Activated CD4-positive, alpha-beta T cell treated with anti-CD3 and anti-CD28 coated beads, Interleukin-2, amount 10 ng/mL, durations not matched to agents 24 days and 14 days (primary cell): ENCODE results near the gene LHX8. TPM values are rescaled to one million over a fixed set of nuclear protein-coding genes. Genes with fewer than 3 reads are reported as not detected.
"Not testable (repeated sequence)": the region's sequence is repeated elsewhere in the genome, so short reads cannot be mapped to it uniquely, and the experiment has no call there.

Source experiments
- DNase-seq: peaks from one replicate; pipeline ENCODE4 v3.0.0; 2022
- H3K27ac Mint-ChIP-seq: one replicate; pipeline ENCODE4 v1.8.0; 2022; ENCODE audit warnings: mild to moderate bottlenecking, mixed read lengths
- H3K27me3 Mint-ChIP-seq: one replicate; pipeline ENCODE4 v1.8.0; 2022; ENCODE audit warnings: mixed read lengths
- H3K36me3 Mint-ChIP-seq: one replicate; pipeline ENCODE4 v1.8.0; 2022; ENCODE audit warnings: low read depth, mild to moderate bottlenecking, mixed read lengths
- H3K4me1 Mint-ChIP-seq: one replicate; pipeline ENCODE4 v1.8.0; 2021; ENCODE audit warnings: mixed read lengths
- H3K4me3 Mint-ChIP-seq: one replicate; pipeline ENCODE4 v1.8.0; 2022; ENCODE audit warnings: mild to moderate bottlenecking, moderate library complexity, mixed read lengths
- H3K9me3 Mint-ChIP-seq: one replicate; pipeline ENCODE4 v1.8.0; 2021; ENCODE audit warnings: mixed read lengths
- intact Hi-C: fragments of 100-400 bp; cut with micrococcal nuclease; formaldehyde crosslinking; loops from one replicate; pipeline ENCODE4 v1.15.1; 2023
- total RNA-seq: library from RNA; stranded (reverse); gene quantifications from 2 replicates; pipeline ENCODE4 v1.2.3, GENCODE V29; 2022

LHX8 gene
- total RNA-seq: not detected in 2 replicates

DNA sequence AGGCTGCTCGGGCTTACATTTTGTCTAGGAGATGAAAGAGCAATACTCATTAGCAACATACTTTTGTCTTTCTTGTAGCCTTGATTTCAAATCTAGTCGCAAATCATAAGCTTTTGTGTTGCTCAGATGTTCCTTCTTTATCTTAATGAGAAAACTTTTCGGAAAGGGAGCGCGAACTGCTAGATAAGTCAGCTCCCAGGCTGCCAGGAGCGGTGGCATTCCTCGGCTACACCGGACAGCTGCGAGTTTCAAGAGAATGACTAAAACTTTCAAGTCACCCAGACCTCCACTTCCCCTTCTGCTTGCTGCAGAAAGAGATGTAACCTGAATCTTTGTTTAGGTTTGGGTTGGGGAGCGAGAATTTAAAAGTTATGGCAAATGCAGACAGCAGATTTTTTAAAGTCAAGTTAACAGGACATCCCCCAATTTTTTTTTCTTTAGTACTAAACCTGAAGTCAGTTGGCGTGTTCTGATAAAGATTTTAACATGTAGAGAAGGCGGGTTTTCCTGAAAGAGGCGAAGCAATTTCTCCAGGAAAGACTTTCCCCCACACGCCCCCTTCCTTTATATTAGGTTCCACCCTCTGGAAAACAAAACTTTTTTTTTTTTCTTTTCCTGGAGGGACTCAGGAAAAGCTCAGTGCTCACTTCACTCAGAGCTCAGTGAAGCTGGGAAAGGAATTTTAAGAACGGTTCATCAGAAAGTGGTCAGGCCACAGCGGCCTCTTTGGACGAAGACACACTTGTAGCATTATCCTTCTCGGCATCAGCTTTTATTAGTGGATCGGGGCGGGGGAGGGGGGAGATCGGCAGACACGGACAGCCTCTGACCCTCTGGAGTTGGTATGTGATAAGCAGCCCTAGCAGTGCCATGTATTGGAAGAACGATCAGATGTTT lies at the start of gene LHX8:
LHX8 (plus strand) TSS at position 639 of the 897 bp plus-strand sequence. CDS start 2,227 bp downstream, outside the sequence.
- Mint-ChIP-seq H3K36me3 (peaks cover 2% of the 10 kb centered on the region), H3K4me3 (peak within 1 kb of the TSS; percentile 81), H3K4me1 (peaks cover 9% of the 10 kb centered on the region), H3K27ac (peak within 1 kb of the TSS; percentile 38), H3K27me3 (peaks cover 85% of the 10 kb centered on the region), H3K9me3 (peaks cover 22% of the 10 kb centered on the region)
- intact Hi-C loops: loop anchor here (10.0 kb wide), 2 partner anchors 359 to 481 kb away; partner anchors contain the start of gene SLC44A5
- no peak for DNase-seq

- Mint-ChIP-seq H3K4me1 (no peaks in the 10 kb centered on the region), H3K36me3 (no peaks in the 10 kb centered on the region), H3K4me3 (no peak overlapping the region), H3K27me3 (no peaks in the 10 kb centered on the region), H3K9me3 (no peaks in the 10 kb centered on the region), H3K27ac (no peak overlapping the region)
- DNase-seq: no peak
- intact Hi-C loops: no loop called here
Observed at GRCh38 chr1:75085931-75086330, 48.3 kb upstream of the LHX8 start.

GRCh38 chr1:75087278-75087677 lies 46.9 kb upstream of the LHX8 start:
- H3K36me3 Mint-ChIP-seq: no peaks in the 10 kb centered on the region
- no peak for DNase-seq
- H3K27ac Mint-ChIP-seq: no peak overlapping the region
- no peaks in the 10 kb centered on the region for H3K27me3 Mint-ChIP-seq
- H3K9me3 Mint-ChIP-seq: no peaks in the 10 kb centered on the region
- intact Hi-C loops: no loop called here
- H3K4me1 Mint-ChIP-seq: no peaks in the 10 kb centered on the region
- H3K4me3 Mint-ChIP-seq: no peak overlapping the region

DNA sequence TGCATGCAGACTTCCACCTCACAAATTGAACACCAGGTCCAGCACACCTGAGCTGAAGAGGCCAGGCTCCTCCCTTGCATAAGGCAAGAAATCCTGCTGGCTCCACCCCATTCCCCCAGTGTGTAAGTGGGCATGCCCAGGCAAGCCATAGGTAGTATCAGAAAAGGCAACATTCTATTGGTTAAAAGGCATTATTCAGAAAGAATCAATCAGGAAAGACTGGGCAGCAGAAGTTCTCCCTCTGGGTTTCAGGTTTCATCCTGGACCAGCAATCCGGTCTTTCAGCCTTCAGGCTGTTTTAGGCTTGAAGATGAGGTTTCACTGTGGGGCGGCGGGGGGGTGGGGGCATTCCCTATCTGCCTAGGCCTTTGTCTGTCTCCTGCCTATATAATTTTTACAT lies 42.0 kb upstream of the LHX8 start:
- no peaks in the 10 kb centered on the region for H3K36me3 Mint-ChIP-seq
- intact Hi-C loops: no loop called here
- no peak overlapping the region for H3K27ac Mint-ChIP-seq
- no peak for DNase-seq
- H3K4me3 Mint-ChIP-seq: no peak overlapping the region
- no peaks in the 10 kb centered on the region for H3K9me3 Mint-ChIP-seq
- H3K27me3 Mint-ChIP-seq: no peaks in the 10 kb centered on the region
- no peaks in the 10 kb centered on the region for H3K4me1 Mint-ChIP-seq

DNA sequence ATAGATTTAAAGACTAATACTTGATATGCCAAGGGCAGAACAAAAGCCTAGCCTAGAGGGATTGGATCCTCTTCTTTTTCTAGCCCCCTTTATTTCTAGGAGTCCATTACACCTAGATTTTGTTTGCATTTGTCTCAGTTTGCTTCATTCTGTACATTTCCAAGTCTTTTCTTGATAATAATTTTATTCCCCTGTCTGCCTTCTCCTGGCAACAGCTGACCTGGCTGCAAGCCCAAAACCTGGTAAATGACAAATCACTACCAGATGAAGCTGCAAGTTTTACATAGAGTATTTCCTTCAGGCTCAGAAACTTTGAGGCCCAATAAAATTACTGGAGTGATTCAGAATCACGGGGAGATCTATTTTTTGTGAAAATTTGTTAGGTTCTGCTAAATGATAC lies 36.5 kb upstream of the LHX8 start:
- no peaks in the 10 kb centered on the region for H3K4me1 Mint-ChIP-seq
- H3K4me3 Mint-ChIP-seq: no peak overlapping the region
- H3K27ac Mint-ChIP-seq: no peak overlapping the region
- H3K9me3 Mint-ChIP-seq: no peaks in the 10 kb centered on the region
- intact Hi-C loops: no loop called here
- no peak for DNase-seq
- H3K36me3 Mint-ChIP-seq: no peaks in the 10 kb centered on the region
- H3K27me3 Mint-ChIP-seq: no peaks in the 10 kb centered on the region

DNA sequence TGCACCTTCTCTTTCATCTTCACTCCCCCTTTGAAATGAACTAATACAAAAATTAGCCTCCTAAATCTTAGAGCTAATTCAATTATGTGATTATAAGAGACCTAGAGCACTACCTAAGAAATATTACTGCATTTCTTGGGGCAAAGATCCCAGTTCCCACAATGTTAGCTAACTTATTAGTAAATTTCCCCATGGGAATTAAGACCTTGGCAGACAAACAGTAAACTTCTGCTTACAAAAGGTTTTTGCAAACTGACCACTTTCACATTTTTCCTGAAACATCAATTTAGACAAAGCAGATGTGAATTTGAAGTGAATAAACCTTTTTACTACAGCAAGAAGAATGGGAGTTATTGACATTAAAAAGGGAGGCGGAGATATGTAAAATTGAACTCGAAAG lies 34.6 kb upstream of the LHX8 start:
- no peak for DNase-seq
- Mint-ChIP-seq H3K36me3 (no peaks in the 10 kb centered on the region), H3K27me3 (no peaks in the 10 kb centered on the region), H3K4me1 (no peaks in the 10 kb centered on the region), H3K4me3 (no peak overlapping the region), H3K9me3 (no peaks in the 10 kb centered on the region), H3K27ac (no peak overlapping the region)
- intact Hi-C loops: no loop called here

DNA sequence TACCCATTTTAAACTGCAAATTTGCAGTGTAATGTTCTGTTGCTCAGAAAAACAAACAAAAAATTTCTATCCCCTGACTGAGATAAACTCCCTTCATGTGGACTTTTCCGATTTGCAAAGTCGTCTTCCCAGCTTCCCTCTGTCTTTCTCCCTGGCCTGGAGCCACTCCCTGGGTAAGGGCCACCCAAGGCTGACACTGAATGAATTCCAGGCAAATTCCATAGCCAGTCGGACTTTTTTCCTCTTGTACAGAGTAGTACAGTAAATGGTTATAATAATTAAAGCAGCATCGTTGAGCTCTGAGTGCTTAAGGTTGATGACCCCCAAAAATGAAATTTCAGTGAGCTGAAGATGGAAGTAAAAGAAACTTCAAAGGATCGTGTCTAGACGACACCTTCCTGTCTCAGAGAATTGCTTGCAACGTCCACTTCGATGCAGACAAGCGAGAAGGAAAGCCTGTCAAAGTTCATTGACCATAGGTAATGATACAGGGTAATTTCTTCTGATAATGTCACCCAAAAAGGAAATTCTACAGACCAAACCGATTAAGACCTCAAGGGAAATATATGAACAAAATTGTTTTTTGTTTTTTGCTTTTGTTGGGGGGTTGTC lies 33.6 kb upstream of the LHX8 start:
- no peak overlapping the region for H3K27ac Mint-ChIP-seq
- H3K4me1 Mint-ChIP-seq: no peaks in the 10 kb centered on the region
- intact Hi-C loops: no loop called here
- H3K4me3 Mint-ChIP-seq: no peak overlapping the region
- no peaks in the 10 kb centered on the region for H3K9me3 Mint-ChIP-seq
- H3K36me3 Mint-ChIP-seq: no peaks in the 10 kb centered on the region
- no peak for DNase-seq
- H3K27me3 Mint-ChIP-seq: no peaks in the 10 kb centered on the region

DNA sequence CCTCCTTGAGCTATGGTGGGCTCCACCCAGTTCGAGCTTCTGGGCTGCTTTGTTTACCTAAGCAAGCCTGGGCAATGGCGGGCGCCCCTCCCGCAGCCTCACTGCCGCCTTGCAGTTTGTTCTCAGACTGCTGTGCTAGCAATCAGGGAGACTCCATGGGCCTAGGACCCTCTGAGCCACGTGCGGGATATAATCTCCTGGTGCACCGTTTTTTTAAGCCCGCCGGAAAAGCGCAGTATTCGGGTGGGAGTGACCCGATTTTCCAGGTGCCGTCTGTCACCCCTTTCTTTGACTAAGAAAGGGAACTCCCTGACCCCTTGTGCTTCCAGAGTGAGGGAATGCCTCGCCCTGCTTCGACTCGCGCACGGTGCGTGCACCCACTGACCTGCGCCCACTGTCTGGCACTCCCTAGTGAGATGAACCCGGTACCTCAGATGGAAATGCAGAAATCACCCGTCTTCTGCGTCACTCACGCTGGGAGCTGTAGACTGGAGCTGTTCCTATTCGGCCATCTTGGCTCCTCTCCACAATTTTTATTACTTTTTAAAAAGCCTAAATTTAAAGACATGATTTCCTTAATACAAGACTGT lies 21.7 kb upstream of the LHX8 start:
- H3K9me3 Mint-ChIP-seq, H3K27me3 Mint-ChIP-seq, DNase-seq, H3K4me3 Mint-ChIP-seq, H3K4me1 Mint-ChIP-seq, intact Hi-C loops, H3K27ac Mint-ChIP-seq, H3K36me3 Mint-ChIP-seq: not testable (repeated sequence)

GRCh38 chr1:75115654-75116053 lies 18.5 kb upstream of the LHX8 start:
- Mint-ChIP-seq H3K27me3 (no peaks in the 10 kb centered on the region), H3K36me3 (no peaks in the 10 kb centered on the region), H3K9me3 (no peaks in the 10 kb centered on the region), H3K27ac (no peak overlapping the region), H3K4me3 (no peak overlapping the region), H3K4me1 (no peaks in the 10 kb centered on the region)
- no peak for DNase-seq
- intact Hi-C loops: no loop called here

GRCh38 chr1:75123756-75124155 lies 10.4 kb upstream of the LHX8 start:
- H3K27me3 Mint-ChIP-seq: peaks cover 35% of the 10 kb centered on the region
- no peak overlapping the region for H3K4me3 Mint-ChIP-seq
- H3K4me1 Mint-ChIP-seq: no peaks in the 10 kb centered on the region
- intact Hi-C loops: no loop called here
- peaks cover 13% of the 10 kb centered on the region for H3K9me3 Mint-ChIP-seq
- no peak overlapping the region for H3K27ac Mint-ChIP-seq
- H3K36me3 Mint-ChIP-seq: no peaks in the 10 kb centered on the region
- DNase-seq: no peak

- Mint-ChIP-seq H3K27ac (no peak overlapping the region), H3K4me3 (no peak overlapping the region), H3K4me1 (no peaks in the 10 kb centered on the region), H3K9me3 (peaks cover 13% of the 10 kb centered on the region), H3K27me3 (peaks cover 41% of the 10 kb centered on the region), H3K36me3 (no peaks in the 10 kb centered on the region)
- DNase-seq: no peak
- intact Hi-C loops: no loop called here
Observed at GRCh38 chr1:75124510-75124909, 9.7 kb upstream of the LHX8 start.

GRCh38 chr1:75125161-75125726 lies 8.9 kb upstream of the LHX8 start:
- Mint-ChIP-seq H3K4me1 (no peaks in the 10 kb centered on the region), H3K4me3 (no peak overlapping the region), H3K27ac (no peak overlapping the region), H3K9me3 (peaks cover 16% of the 10 kb centered on the region), H3K36me3 (no peaks in the 10 kb centered on the region), H3K27me3 (peaks cover 47% of the 10 kb centered on the region)
- DNase-seq: no peak
- intact Hi-C loops: no loop called here

DNA sequence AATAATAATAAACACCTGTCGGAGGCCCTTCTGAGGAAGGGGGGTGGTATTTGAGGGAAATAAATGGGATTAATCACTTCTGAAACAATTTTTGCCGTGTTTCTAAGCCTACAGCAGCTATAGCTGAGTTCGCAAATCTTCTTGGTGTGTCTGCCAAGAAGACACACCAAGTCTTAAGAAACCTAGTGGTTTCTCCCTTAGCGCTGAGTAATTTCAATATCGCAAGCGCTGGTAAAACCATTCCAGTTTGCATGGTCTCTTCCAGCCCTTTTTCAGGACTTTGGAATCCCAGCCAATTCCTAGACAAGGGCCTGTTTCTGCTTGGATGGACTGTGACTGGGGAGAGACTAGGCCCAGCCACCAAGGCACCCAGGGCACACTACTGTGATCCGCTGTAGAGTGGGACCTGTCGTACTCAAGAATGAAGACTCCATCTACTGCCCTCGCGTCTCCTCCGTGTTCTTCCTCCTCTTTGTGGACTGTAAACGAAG lies 7.5 kb upstream of the LHX8 start:
- intact Hi-C loops: no loop called here
- no peak overlapping the region for H3K27ac Mint-ChIP-seq
- peaks cover 20% of the 10 kb centered on the region for H3K9me3 Mint-ChIP-seq
- H3K4me1 Mint-ChIP-seq: no peaks in the 10 kb centered on the region
- no peak for DNase-seq
- H3K27me3 Mint-ChIP-seq: peaks cover 60% of the 10 kb centered on the region
- H3K4me3 Mint-ChIP-seq: no peak overlapping the region
- H3K36me3 Mint-ChIP-seq: peaks cover 2% of the 10 kb centered on the region
